GM12872 (cell line): Measurements from ENCODE around the gene CMKLR1.

Experiments
- CTCF ChIP-seq: IDR thresholded peaks from 3 replicates; pipeline ENCODE4 v1.5.1; 2011; ENCODE audit warnings: low read depth, mild to moderate bottlenecking, low read length, moderate library complexity; ENCODE audit not compliant: insufficient read depth

CMKLR1 gene

GRCh38 chr12:108323581-108323980, 15.5 kb downstream of the CMKLR1 start:
- no peak for TF ChIP-seq CTCF

- no peak for TF ChIP-seq CTCF
Observed at GRCh38 chr12:108322998-108323397, 16.1 kb downstream of the CMKLR1 start.

GRCh38 chr12:108321688-108322087, 17.4 kb downstream of the CMKLR1 start:
- TF ChIP-seq CTCF: no peak

GRCh38 chr12:108320507-108321293, 18.4 kb downstream of the CMKLR1 start:
- 0 out of 3 replicates have a peak, but pooled peaks have one; percentile 3 for TF ChIP-seq CTCF

- TF ChIP-seq CTCF: no peak
Observed at GRCh38 chr12:108319277-108320234, 19.6 kb downstream of the CMKLR1 start.

GRCh38 chr12:108318472-108319275, 20.4 kb downstream of the CMKLR1 start:
- TF ChIP-seq CTCF: no peak
